Liver (tissue), 9 donors: ENCODE results near the gene MAN1C1. TPM values are rescaled to one million over a fixed set of nuclear protein-coding genes. Genes with fewer than 3 reads are reported as not detected.
A peak's percentile ranks its signal among the peaks of the same experiment; 100 is the strongest.
"Not testable (repeated sequence)": the region's sequence is repeated elsewhere in the genome, so short reads cannot be mapped to it uniquely, and the experiment has no call there.

Experiments used
- DNase-seq: peaks from one replicate; pipeline ENCODE4 v3.0.0-alpha.2; 2017; ENCODE audit warnings: low spot score
- H3K27ac ChIP-seq, 2 donors: one replicate each; pipeline ENCODE4 v1.7.0; 2013; ENCODE audit warnings: inconsistent platforms in 2 of 2, low read length in 2 of 2, control low read depth in 1 of 2, low read depth in 1 of 2, mild to moderate bottlenecking in 1 of 2
- H3K27me3 ChIP-seq, 4 donors: one replicate each; pipeline versions ENCODE4 v1.6.1 to v1.7.0; 2013; ENCODE audit warnings: low read length in 3 of 4, inconsistent platforms in 1 of 4, mild to moderate bottlenecking in 1 of 4, moderate library complexity in 1 of 4; ENCODE audit not compliant: control insufficient read depth in 4 of 4, insufficient read depth in 4 of 4
- H3K36me3 ChIP-seq, 4 donors: one replicate each; pipeline versions ENCODE4 v1.6.1 to v1.7.0; 2013; ENCODE audit warnings: low read length in 3 of 4, mild to moderate bottlenecking in 3 of 4, low read depth in 1 of 4, moderate library complexity in 1 of 4; ENCODE audit not compliant: control insufficient read depth in 4 of 4, insufficient read depth in 3 of 4
- H3K4me1 ChIP-seq, 4 donors: one replicate each; pipeline versions ENCODE4 v1.6.1 to v1.7.0; 2013; ENCODE audit warnings: low read length in 3 of 4, mild to moderate bottlenecking in 3 of 4, moderate library complexity in 1 of 4; ENCODE audit not compliant: control insufficient read depth in 4 of 4, insufficient read depth in 4 of 4
- H3K4me3 ChIP-seq, 3 donors: one replicate each; pipeline versions ENCODE4 v1.6.1 to v1.7.0; 2013; ENCODE audit warnings: low read length in 3 of 3, control low read depth in 1 of 3, low read depth in 1 of 3, mild to moderate bottlenecking in 1 of 3
- H3K9ac ChIP-seq, 2 donors: one replicate each; pipeline ENCODE4 v1.7.0; 2013; ENCODE audit warnings: low read length in 2 of 2, mild to moderate bottlenecking in 2 of 2, moderate library complexity in 2 of 2, control low read depth in 1 of 2, low read depth in 1 of 2
- H3K9me3 ChIP-seq, 4 donors: one replicate each; pipeline versions ENCODE4 v1.6.1 to v1.7.0; 2013; ENCODE audit warnings: low read length in 3 of 4; ENCODE audit not compliant: control insufficient read depth in 4 of 4
- CTCF ChIP-seq: fragments of 150-350 bp; IDR thresholded peaks from 2 replicates; pipeline ENCODE4 v1.5.1; 2017; ENCODE audit warnings: improper control_type of control experiment, low read depth, low read length; ENCODE audit not compliant: missing input control
- EGR1 ChIP-seq, 2 donors: IDR thresholded peaks; 2 replicates each; pipeline ENCODE4 v1.6.1; 2016 to 2018; ENCODE audit warnings: antibody characterized with exemption in 2 of 2, low read depth in 2 of 2
- GABPA ChIP-seq, 2 donors: IDR thresholded peaks in 1 of 2; conservative IDR thresholded peaks in 1 of 2; 2 replicates each; pipeline ENCODE4 v1.6.1; 2016; ENCODE audit warnings: antibody characterized with exemption in 2 of 2, mild to moderate bottlenecking in 1 of 2, moderate library complexity in 1 of 2
- JUND ChIP-seq, 2 donors: IDR thresholded peaks; 2 replicates each; pipeline ENCODE4 v1.6.1; 2016; ENCODE audit warnings: antibody characterized with exemption in 2 of 2
- MAX ChIP-seq: IDR thresholded peaks from 2 replicates; pipeline ENCODE4 v1.6.1; 2016; ENCODE audit warnings: antibody characterized with exemption
- REST ChIP-seq: IDR thresholded peaks from 2 replicates; pipeline ENCODE4 v1.6.1; 2016; ENCODE audit warnings: antibody characterized with exemption, mild to moderate bottlenecking
- RXRA ChIP-seq, 2 donors: IDR thresholded peaks; 2 replicates each; pipeline ENCODE4 v1.6.1; 2017 to 2018; ENCODE audit warnings: antibody characterized with exemption in 2 of 2, mild to moderate bottlenecking in 1 of 2
- WGBS: extraction: QIAGEN DNeasy Blood & Tissue Kit; methylation state at CpG from one replicate; pipeline ENCODE4 v1.1.7; 2013; 5-methylcytosine and 5-hydroxymethylcytosine counted together
- polyA plus RNA-seq, 2 donors: library from polyadenylated mRNA; stranded (reverse) in 1 of 2; unstranded in 1 of 2; fragments of 200-250 nt in 1 of 2; fragments of >200 nt in 1 of 2; fragmentation: Nextera tagmentation in 1 of 2; extraction: Ambion mirVana in 1 of 2; gene quantifications; one replicate each; pipeline versions ENCODE4 v1.2.1 to v1.2.3, GENCODE V29; 2013 to 2015
- total RNA-seq, 2 donors: library from RNA; depleted of rRNA; stranded (reverse); fragments of >200 nt; gene quantifications; one replicate each; pipeline ENCODE4 v1.2.3, GENCODE V29; 2014
- donor health status: healthy.
- donor health status: healthy.
- donor health status: healthy.
- donor health status: healthy.
- donor health status: healthy.

MAN1C1 gene
- total and polyA plus RNA-seq, 4 donors, result 6.3 to 16.0 (median 8.1) TPM

GRCh38 chr1:25662061-25662460, 45.5 kb downstream of the MAN1C1 start:
- Histone ChIP-seq H3K4me1 (peaks cover 0 to 2% (median 0%) of the 10 kb centered on the region in 4 donors), H3K9me3 (no peaks in the 10 kb centered on the region), H3K36me3 (no peaks in the 10 kb centered on the region), H3K4me3 (no peak overlapping the region), H3K27me3 (no peaks in the 10 kb centered on the region), H3K27ac (no peak overlapping the region), H3K9ac (no peak overlapping the region)
- TF ChIP-seq MAX (no peak), CTCF (no peak), JUND (IDR thresholded peaks at IDR 0.05) (no peak), REST (no peak), GABPA (IDR thresholded peaks at IDR 0.05 in 1 of 2, conservative IDR thresholded peaks at IDR 0.05 in 1 of 2) (no peak)
- WGBS, result 90% methylated on average over 2 of the region's 2 CpGs
- no peak for DNase-seq

- H3K9ac ChIP-seq, H3K4me3 ChIP-seq, H3K36me3 ChIP-seq, H3K4me1 ChIP-seq, H3K27me3 ChIP-seq, H3K9me3 ChIP-seq, H3K27ac ChIP-seq, DNase-seq: not testable (repeated sequence)
- WGBS, result 96% methylated on average over 2 of the region's 2 CpGs
These were observed 46.4 kb downstream of the MAN1C1 start for GRCh38 chr1:25662959-25663358.

- H3K4me1 ChIP-seq, result no peaks in the 10 kb centered on the region
- 86% methylated on average over 14 of the region's 14 CpGs for WGBS
- TF ChIP-seq EGR1 (IDR thresholded peaks at IDR 0.05; ENCODE audit: low read depth in 2 of 2) (no peak), MAX (no peak), RXRA (IDR thresholded peaks at IDR 0.05) (peak in 1 of 2 donors; percentile 28)
- H3K27ac ChIP-seq, result peak overlapping the region; percentile 8 to 11
- H3K36me3 ChIP-seq, result no peaks in the 10 kb centered on the region
- H3K4me3 ChIP-seq, result no peak overlapping the region
- no peak overlapping the region for H3K9ac ChIP-seq
- H3K27me3 ChIP-seq, result no peaks in the 10 kb centered on the region
- no peak for DNase-seq
- no peaks in the 10 kb centered on the region for H3K9me3 ChIP-seq
These were observed 48.0 kb downstream of the MAN1C1 start for GRCh38 chr1:25664357-25665199.
